ENCODE data around the gene MRC2. TPM values are rescaled to one million over a fixed set of nuclear protein-coding genes. Genes with fewer than 3 reads are reported as not detected.
A peak's percentile ranks its signal among the peaks of the same experiment; 100 is the strongest.

Gene MRC2
- total and polyA plus RNA-seq, 2 experiments from 2014 or later: 104 to 121 TPM

DNA sequence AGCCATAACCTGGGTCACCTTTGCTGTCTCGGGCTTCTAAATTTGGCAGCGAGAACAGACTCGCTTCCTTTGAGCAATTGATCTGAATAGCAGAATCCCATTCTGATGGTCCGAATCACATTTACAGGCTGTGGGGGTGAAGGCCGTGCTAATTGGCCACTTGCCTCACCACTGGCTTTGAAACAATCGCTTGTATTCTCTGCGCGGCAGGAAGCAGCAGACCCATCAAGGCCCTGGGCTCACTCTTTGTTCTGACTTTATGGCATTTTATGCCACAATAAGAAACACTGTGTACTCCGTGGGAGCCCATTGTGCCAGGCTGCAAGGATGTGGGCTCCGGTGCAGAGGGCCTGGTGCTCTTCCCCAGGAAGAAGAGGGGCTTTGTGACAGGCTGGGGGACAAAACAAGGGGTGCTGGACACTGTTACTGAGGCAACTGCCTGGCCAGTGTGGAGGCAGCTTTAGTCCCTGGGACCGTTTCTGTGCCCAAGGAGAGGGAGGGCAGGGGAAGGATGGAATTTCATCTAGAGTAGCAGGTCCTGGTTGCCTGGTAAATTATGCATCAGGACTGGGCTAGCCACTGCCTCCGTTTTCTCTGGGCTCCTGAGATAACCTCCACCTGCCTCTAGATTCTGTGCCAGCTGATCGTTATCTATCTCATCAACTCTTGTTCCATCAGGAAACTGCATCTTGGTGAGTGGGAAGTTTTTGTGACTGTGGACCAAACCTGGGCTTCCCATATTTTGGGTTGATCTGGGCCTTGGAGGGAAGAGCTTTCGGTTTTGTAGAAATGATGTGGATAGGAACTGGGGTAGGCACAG lies 78.5 kb downstream of the MRC2 start:
- Histone ChIP-seq H3K9me2 (replicated peaks; ENCODE audit: insufficient read depth) (no peaks in the 10 kb centered on the region), H3K36me3 (replicated peaks; ENCODE audit: insufficient read depth, low read depth) (no peaks in the 10 kb centered on the region), H2AFZ (no peak overlapping the region), H3K4me1 (ENCODE audit: insufficient read depth) (peaks cover 9% of the 10 kb centered on the region), H4K20me1 (ENCODE audit: insufficient read depth, poor library complexity, severe bottlenecking) (no peaks in the 10 kb centered on the region), H3K27ac (no peak overlapping the region), H3K9me3 (ENCODE audit: low read depth) (no peaks in the 10 kb centered on the region), H3K79me2 (no peaks in the 10 kb centered on the region), H3K4me3 (no peak overlapping the region), H3K27me3 (no peaks in the 10 kb centered on the region), H3K4me2 (peak overlapping the region; percentile 87)
- no peak for DNase-seq (ENCODE audit: low spot score)
- no peak for TF ChIP-seq EZH2 (IDR thresholded peaks at IDR 0.05; ENCODE audit: borderline replicate concordance)
- TF ChIP-seq EZH2phosphoT487 (IDR thresholded peaks at IDR 0.05; ENCODE audit: low read depth, severe bottlenecking, unreplicated experiment): no peak
- TF ChIP-seq, protein P1, sequence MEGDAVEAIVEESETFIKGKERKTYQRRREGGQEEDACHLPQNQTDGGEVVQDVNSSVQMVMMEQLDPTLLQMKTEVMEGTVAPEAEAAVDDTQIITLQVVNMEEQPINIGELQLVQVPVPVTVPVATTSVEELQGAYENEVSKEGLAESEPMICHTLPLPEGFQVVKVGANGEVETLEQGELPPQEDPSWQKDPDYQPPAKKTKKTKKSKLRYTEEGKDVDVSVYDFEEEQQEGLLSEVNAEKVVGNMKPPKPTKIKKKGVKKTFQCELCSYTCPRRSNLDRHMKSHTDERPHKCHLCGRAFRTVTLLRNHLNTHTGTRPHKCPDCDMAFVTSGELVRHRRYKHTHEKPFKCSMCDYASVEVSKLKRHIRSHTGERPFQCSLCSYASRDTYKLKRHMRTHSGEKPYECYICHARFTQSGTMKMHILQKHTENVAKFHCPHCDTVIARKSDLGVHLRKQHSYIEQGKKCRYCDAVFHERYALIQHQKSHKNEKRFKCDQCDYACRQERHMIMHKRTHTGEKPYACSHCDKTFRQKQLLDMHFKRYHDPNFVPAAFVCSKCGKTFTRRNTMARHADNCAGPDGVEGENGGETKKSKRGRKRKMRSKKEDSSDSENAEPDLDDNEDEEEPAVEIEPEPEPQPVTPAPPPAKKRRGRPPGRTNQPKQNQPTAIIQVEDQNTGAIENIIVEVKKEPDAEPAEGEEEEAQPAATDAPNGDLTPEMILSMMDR (IDR thresholded peaks at IDR 0.05; ENCODE audit: poor library complexity): no peak
- WGBS (ENCODE audit: low lambda C conversion rate, missing lambda C conversion rate): 34% methylated on average over 14 of the region's 14 CpGs

DNA sequence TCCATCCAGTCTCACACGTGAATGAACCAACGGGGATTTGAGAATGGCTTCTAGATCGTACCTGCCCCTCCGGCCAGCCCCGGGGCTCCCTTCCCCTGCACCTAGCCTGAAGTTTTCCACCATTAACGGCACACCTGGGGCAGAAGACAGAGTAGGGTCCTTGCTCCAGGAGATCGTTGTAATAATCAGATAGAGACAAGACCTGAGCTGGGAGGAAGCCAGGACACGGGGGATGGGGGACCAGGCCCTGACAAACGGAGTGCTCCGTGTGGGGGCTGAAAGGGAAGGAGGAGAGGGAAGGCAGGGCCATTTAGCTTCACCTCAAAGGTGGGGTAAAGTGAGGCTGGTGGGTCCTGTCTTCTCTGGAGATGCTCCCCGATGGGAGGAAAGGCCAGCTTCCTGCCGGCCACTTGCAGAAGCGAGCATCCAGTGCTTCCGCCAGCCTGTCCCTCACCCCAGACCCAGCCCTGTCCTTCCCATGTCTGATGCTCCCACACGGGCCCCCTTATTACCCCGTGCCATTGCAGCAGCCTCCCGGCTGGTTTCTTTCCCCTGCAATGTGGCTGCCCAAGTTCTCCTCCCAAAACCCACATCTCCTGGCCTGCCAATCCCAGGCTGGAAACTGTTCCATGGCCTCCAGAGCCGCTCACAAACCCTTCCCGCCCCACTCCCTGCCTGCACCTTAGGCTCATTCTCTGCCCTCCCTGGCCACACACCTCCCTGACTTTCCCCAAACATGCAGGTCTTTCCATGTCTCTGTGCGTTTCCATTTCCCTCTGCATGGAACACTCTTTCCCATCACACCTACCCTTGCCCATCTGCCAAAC lies 79.3 kb downstream of the MRC2 start:
- no peak overlapping the region for H3K4me2 ChIP-seq
- no peak overlapping the region for H3K4me3 ChIP-seq
- H3K4me1 ChIP-seq (ENCODE audit: insufficient read depth): peaks cover 9% of the 10 kb centered on the region
- H3K79me2 ChIP-seq: no peaks in the 10 kb centered on the region
- no peak overlapping the region for H3K27ac ChIP-seq
- H3K27me3 ChIP-seq: no peaks in the 10 kb centered on the region
- no peaks in the 10 kb centered on the region for H3K9me2 ChIP-seq (replicated peaks; ENCODE audit: insufficient read depth)
- no peaks in the 10 kb centered on the region for H3K9me3 ChIP-seq (ENCODE audit: low read depth)
- no peak overlapping the region for H2AFZ ChIP-seq
- TF ChIP-seq EZH2 (IDR thresholded peaks at IDR 0.05; ENCODE audit: borderline replicate concordance): no peak
- TF ChIP-seq, protein P1 (IDR thresholded peaks at IDR 0.05; ENCODE audit: poor library complexity): no peak
- no peak for TF ChIP-seq EZH2phosphoT487 (IDR thresholded peaks at IDR 0.05; ENCODE audit: low read depth, severe bottlenecking, unreplicated experiment)
- H3K36me3 ChIP-seq (replicated peaks; ENCODE audit: insufficient read depth, low read depth): no peaks in the 10 kb centered on the region
- WGBS (ENCODE audit: low lambda C conversion rate, missing lambda C conversion rate): 89% methylated on average over 20 of the region's 20 CpGs
- DNase-seq (ENCODE audit: low spot score): no peak
- no peaks in the 10 kb centered on the region for H4K20me1 ChIP-seq (ENCODE audit: insufficient read depth, poor library complexity, severe bottlenecking)

DNA sequence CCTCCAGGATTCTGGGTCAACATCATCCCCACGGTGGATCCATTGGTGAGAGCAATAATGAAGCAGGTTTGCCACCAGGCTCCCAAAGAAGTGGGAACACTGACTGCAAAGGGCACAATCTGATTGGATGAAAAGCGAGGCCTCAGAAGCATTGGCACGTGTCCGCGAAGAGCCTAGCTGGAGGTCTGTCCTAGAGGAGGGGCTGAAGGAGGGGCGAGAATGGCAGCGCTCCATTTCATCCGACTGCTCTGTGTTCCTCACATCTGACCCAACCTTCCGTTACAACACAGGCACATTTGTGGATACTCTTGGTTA lies 79.9 kb downstream of the MRC2 start:
- H3K27ac ChIP-seq: no peak overlapping the region
- no peaks in the 10 kb centered on the region for H3K36me3 ChIP-seq (replicated peaks; ENCODE audit: insufficient read depth, low read depth)
- no peaks in the 10 kb centered on the region for H3K79me2 ChIP-seq
- no peaks in the 10 kb centered on the region for H3K9me3 ChIP-seq (ENCODE audit: low read depth)
- H3K4me3 ChIP-seq: no peak overlapping the region
- no peaks in the 10 kb centered on the region for H3K27me3 ChIP-seq
- WGBS (ENCODE audit: low lambda C conversion rate, missing lambda C conversion rate): 96% methylated on average over 9 of the region's 9 CpGs
- peaks cover 9% of the 10 kb centered on the region for H3K4me1 ChIP-seq (ENCODE audit: insufficient read depth)
- no peak for DNase-seq (ENCODE audit: low spot score)
- H4K20me1 ChIP-seq (ENCODE audit: insufficient read depth, poor library complexity, severe bottlenecking): no peaks in the 10 kb centered on the region
- no peak overlapping the region for H2AFZ ChIP-seq
- no peak overlapping the region for H3K4me2 ChIP-seq
- no peaks in the 10 kb centered on the region for H3K9me2 ChIP-seq (replicated peaks; ENCODE audit: insufficient read depth)
- TF ChIP-seq EZH2phosphoT487 (IDR thresholded peaks at IDR 0.05; ENCODE audit: low read depth, severe bottlenecking, unreplicated experiment) (no peak), EZH2 (IDR thresholded peaks at IDR 0.05; ENCODE audit: borderline replicate concordance) (no peak)
- TF ChIP-seq, protein P1 (IDR thresholded peaks at IDR 0.05; ENCODE audit: poor library complexity): no peak

All from hepatocyte (in vitro differentiated cells).